ENCODE data around the gene TRIM16.
"Not testable (repeated sequence)": the region's sequence is repeated elsewhere in the genome, so short reads cannot be mapped to it uniquely, and the experiment has no call there.

DNA sequence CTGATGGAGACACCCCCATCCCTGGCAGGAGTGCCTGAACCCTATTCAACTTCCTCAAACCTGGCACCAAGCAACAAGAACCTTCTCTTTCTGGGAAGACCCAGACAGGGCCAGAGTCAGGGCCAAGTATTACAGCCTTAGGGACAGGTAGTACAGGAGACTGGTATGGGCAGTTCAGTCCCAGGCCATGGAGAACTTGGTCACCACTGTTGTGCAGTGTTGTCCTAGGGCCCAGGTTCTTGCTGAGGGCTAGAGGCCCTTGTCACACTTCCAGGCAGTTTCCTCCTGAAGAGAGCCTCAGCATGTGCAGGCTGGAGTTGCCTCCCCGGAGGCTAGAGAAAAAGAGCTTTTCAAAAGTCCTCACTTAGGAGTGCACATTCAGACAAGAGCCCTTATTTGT is 93.3 kb downstream of the TRIM16 start:
- TF ChIP-seq, protein P1, sequence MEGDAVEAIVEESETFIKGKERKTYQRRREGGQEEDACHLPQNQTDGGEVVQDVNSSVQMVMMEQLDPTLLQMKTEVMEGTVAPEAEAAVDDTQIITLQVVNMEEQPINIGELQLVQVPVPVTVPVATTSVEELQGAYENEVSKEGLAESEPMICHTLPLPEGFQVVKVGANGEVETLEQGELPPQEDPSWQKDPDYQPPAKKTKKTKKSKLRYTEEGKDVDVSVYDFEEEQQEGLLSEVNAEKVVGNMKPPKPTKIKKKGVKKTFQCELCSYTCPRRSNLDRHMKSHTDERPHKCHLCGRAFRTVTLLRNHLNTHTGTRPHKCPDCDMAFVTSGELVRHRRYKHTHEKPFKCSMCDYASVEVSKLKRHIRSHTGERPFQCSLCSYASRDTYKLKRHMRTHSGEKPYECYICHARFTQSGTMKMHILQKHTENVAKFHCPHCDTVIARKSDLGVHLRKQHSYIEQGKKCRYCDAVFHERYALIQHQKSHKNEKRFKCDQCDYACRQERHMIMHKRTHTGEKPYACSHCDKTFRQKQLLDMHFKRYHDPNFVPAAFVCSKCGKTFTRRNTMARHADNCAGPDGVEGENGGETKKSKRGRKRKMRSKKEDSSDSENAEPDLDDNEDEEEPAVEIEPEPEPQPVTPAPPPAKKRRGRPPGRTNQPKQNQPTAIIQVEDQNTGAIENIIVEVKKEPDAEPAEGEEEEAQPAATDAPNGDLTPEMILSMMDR (IDR thresholded peaks at IDR 0.05) = not testable (repeated sequence)
- not testable (repeated sequence) for TF ChIP-seq POLR2A, POLR2AphosphoS5 (IDR thresholded peaks at IDR 0.05)

Measured in breast epithelium (tissue), 3 donors.